K562 (cell line): ENCODE data around the gene PLCD1. TPM values are rescaled to one million over a fixed set of nuclear protein-coding genes. Genes with fewer than 3 reads are reported as not detected.

Source experiments
- ATAC-seq: fragments of 200-7000 bp; cut with Tn5 transposase; 3 replicates; pipeline ENCODE4 v1.9.1; 2020; ENCODE audit warnings: moderate library complexity
- BruUV-seq: library from RNA; stranded (reverse); fragments of 400-500 nt; replicated peaks from 2 replicates; lab custom pipeline; 2021; lab: Mats Ljungman, UMichigan
- CTCF ChIA-PET: fragments of 300-600 bp; formaldehyde crosslinking; extraction: SDS; loops from one replicate; lab custom pipeline; 2021; ENCODE audit warnings: low intra/inter-chr PET ratio; lab: Yijun Ruan, JAX
- POLR2A ChIA-PET: fragments of 300-600, 350-650 bp; sonication (Branson Sonifier 250); formaldehyde crosslinking; extraction: SDS; loops from one replicate; lab custom pipeline; 2021; ENCODE audit warnings: antibody characterized with exemption, inconsistent platforms; lab: Yijun Ruan, JAX
- DNase-seq, 4 experiments: peaks; one replicate each; pipeline versions ENCODE4 v3.0.0 to v3.0.0-alpha.2; 2011 to 2018; ENCODE audit warnings: low spot score in 3 of 4, mixed read lengths in 3 of 4; ENCODE audit errors: extremely low read depth in 1 of 4
- FAIRE-seq: peaks from 2 replicates; lab custom pipeline; 2011; peaks lifted over from hg19 to GRCh38; lab: Jason Lieb, UNC
- H2AFZ ChIP-seq: 2 replicates; pipeline ENCODE4 v1.6.0; 2011; ENCODE audit warnings: low read depth, low read length, control low read depth, inconsistent platforms
- H3K27ac ChIP-seq: fragments of 200-600 bp; 3 replicates; pipeline ENCODE4 v1.8.0; 2011; ENCODE audit warnings: low read depth, mild to moderate bottlenecking, control low read depth, inconsistent platforms, low read length, moderate library complexity, mixed read lengths; ENCODE audit errors: extremely low read depth
- H3K27me3 ChIP-seq, 2 experiments: fragments of 300-600 bp in 1 of 2; 2 replicates in 1 of 2; 3 replicates in 1 of 2; pipeline versions ENCODE4 v1.6.0 to v1.8.0; 2011; ENCODE audit warnings: inconsistent platforms in 2 of 2, low read length in 2 of 2, mild to moderate bottlenecking in 1 of 2, mixed read lengths in 1 of 2, moderate library complexity in 1 of 2; ENCODE audit not compliant: control insufficient read depth in 2 of 2, insufficient read depth in 2 of 2
- H3K36me3 ChIP-seq: fragments of 300-600 bp; 3 replicates; pipeline ENCODE4 v1.8.0; 2011; ENCODE audit warnings: mild to moderate bottlenecking, low read length, inconsistent platforms; ENCODE audit not compliant: control insufficient read depth, insufficient read depth
- H3K4me1 ChIP-seq, 2 experiments: fragments of 200-600 bp in 1 of 2; replicated peaks in 1 of 2; 2 replicates in 1 of 2; 3 replicates in 1 of 2; pipeline versions ENCODE4 v1.5.1 to v1.8.0; 2011; ENCODE audit warnings: inconsistent platforms in 2 of 2, low read length in 2 of 2, mild to moderate bottlenecking in 1 of 2, mixed read lengths in 1 of 2, moderate library complexity in 1 of 2; ENCODE audit not compliant: control insufficient read depth in 2 of 2, insufficient read depth in 2 of 2
- H3K4me2 ChIP-seq: 2 replicates; pipeline ENCODE4 v1.6.1; 2011; ENCODE audit warnings: low read length, control low read depth, inconsistent platforms, mixed read lengths; ENCODE audit not compliant: insufficient read depth
- H3K4me3 ChIP-seq: fragments of 200-600 bp; sonication (generic), shearing (Covaris generic); 2 replicates; pipeline ENCODE4 v1.5.1; 2016; ENCODE audit warnings: control low read depth, inconsistent platforms
- H3K79me2 ChIP-seq: fragments of 200-600 bp; 3 replicates; pipeline ENCODE4 v1.8.0; 2011; ENCODE audit warnings: low read length, inconsistent platforms; ENCODE audit not compliant: control insufficient read depth, insufficient read depth
- H3K9ac ChIP-seq, 2 experiments: 2 replicates each; pipeline versions ENCODE4 v1.6.0 to v1.6.1; 2011; ENCODE audit warnings: low read depth in 2 of 2, low read length in 2 of 2, control low read depth in 1 of 2, inconsistent platforms in 1 of 2, mild to moderate bottlenecking in 1 of 2, mixed read lengths in 1 of 2; ENCODE audit not compliant: insufficient read depth in 1 of 2
- H3K9me1 ChIP-seq: one replicate; pipeline ENCODE4 v1.6.0; 2011; ENCODE audit warnings: inconsistent platforms, mild to moderate bottlenecking, low read length, moderate library complexity; ENCODE audit not compliant: control insufficient read depth, insufficient read depth
- H3K9me3 ChIP-seq: replicated peaks from 2 replicates; pipeline ENCODE4 v1.5.1; 2011; ENCODE audit warnings: low read depth, low read length, inconsistent platforms; ENCODE audit not compliant: control insufficient read depth, insufficient read depth
- H4K20me1 ChIP-seq: replicated peaks from 2 replicates; pipeline ENCODE4 v1.6.1; 2011; ENCODE audit warnings: low read length, inconsistent platforms, mixed read lengths; ENCODE audit not compliant: control insufficient read depth, insufficient read depth
- JUN ChIP-seq, 2 experiments: sonication (generic) in 1 of 2; formaldehyde crosslinking in 1 of 2; IDR thresholded peaks; 2 replicates each; pipeline versions ENCODE4 v1.6.1 to v1.8.0; 2012 to 2022; ENCODE audit warnings: borderline replicate concordance in 2 of 2, mild to moderate bottlenecking in 2 of 2, improper control_type of control experiment in 1 of 2, low read depth in 1 of 2, low read length in 1 of 2, missing genetic modification reagents in 1 of 2
- KDM5B ChIP-seq: fragments of 200-600 bp; sonication (generic); IDR thresholded peaks from 2 replicates; pipeline ENCODE4 v1.6.1; 2012; ENCODE audit warnings: low read depth, mild to moderate bottlenecking, moderate library complexity, low read length, control low read depth, inconsistent platforms; ENCODE audit not compliant: insufficient replicate concordance
- MAZ ChIP-seq, 2 experiments: fragments of 450-650 bp in 1 of 2; sonication (generic) in 1 of 2; formaldehyde crosslinking; IDR thresholded peaks in 1 of 2; conservative IDR thresholded peaks in 1 of 2; 2 replicates each; pipeline versions ENCODE4 v1.4.0 to v1.5.0; 2020; ENCODE audit warnings: mild to moderate bottlenecking in 1 of 2, missing genetic modification reagents in 1 of 2
- NEUROD1 ChIP-seq: fragments of 150-350 bp; IDR thresholded peaks from 2 replicates; pipeline ENCODE4 v1.6.1; 2014; ENCODE audit warnings: borderline replicate concordance, low read length, low read depth; ENCODE audit not compliant: partially characterized antibody
- PRPF4 ChIP-seq: fragments of 200-400 bp; formaldehyde crosslinking; IDR thresholded peaks from one replicate; pipeline ENCODE4 v1.6.1; 2017; ENCODE audit warnings: low read length, low read depth, mild to moderate bottlenecking; ENCODE audit not compliant: insufficient read depth, poor library complexity, severe bottlenecking
- PTBP1 ChIP-seq: fragments of 200-400 bp; formaldehyde crosslinking; IDR thresholded peaks from 2 replicates; pipeline ENCODE4 v1.6.1; 2017; ENCODE audit warnings: low read depth, low read length
- RFX5 ChIP-seq: IDR thresholded peaks from 2 replicates; pipeline ENCODE4 v1.6.1; 2011; ENCODE audit warnings: low read depth, mild to moderate bottlenecking, improper control_type of control experiment, low read length
- SIN3A ChIP-seq, 2 experiments: fragments of 150-350 bp in 1 of 2; IDR thresholded peaks; 2 replicates each; pipeline ENCODE4 v1.6.1; 2011 to 2016; ENCODE audit warnings: borderline replicate concordance in 2 of 2, low read depth in 2 of 2, low read length in 2 of 2, mild to moderate bottlenecking in 2 of 2, moderate library complexity in 2 of 2; ENCODE audit not compliant: control insufficient read depth in 1 of 2
- STAG1 ChIP-seq: sonication (generic); formaldehyde crosslinking; IDR thresholded peaks from 2 replicates; pipeline ENCODE4 v1.5.0; 2020; ENCODE audit warnings: missing genetic modification reagents, borderline replicate concordance
- TAF15 ChIP-seq: fragments of 200-400 bp; formaldehyde crosslinking; IDR thresholded peaks from 2 replicates; pipeline ENCODE4 v1.6.1; 2017; ENCODE audit warnings: mild to moderate bottlenecking, low read depth, low read length, moderate library complexity
- TAF9B ChIP-seq: fragments of 450-650 bp; IDR thresholded peaks from 2 replicates; pipeline ENCODE4 v1.6.1; 2018; ENCODE audit warnings: mild to moderate bottlenecking; ENCODE audit not compliant: partially characterized antibody
- ZNF766 ChIP-seq: fragments of 200-800 bp; sonication (Bioruptor generic); conservative IDR thresholded peaks from 2 replicates; pipeline ENCODE4 v1.6.1; 2016; ENCODE audit warnings: missing genetic modification characterization, missing compliant biosample characterization
- WGBS: fragments of 100-300 bp; shearing (Covaris generic); methylation state at CpG from one replicate; pipeline ENCODE4 v1.1.6; 2016; ENCODE audit warnings: low coverage, mixed read lengths; ENCODE audit not compliant: insufficient coverage; ENCODE audit errors: missing lambda C conversion rate; 5-methylcytosine and 5-hydroxymethylcytosine counted together
- in situ Hi-C: fragments of 300-500 bp; cut with MboI; formaldehyde crosslinking; loops from 4 replicates; pipeline ENCODE4 v1.15.0; 2018; ENCODE audit warnings: inconsistent platforms, mixed read lengths
- intact Hi-C: fragments of 100-400 bp; cut with micrococcal nuclease; formaldehyde crosslinking; loops from 2 replicates; pipeline ENCODE4 v1.14.2; 2022
- polyA plus RNA-seq, 8 experiments: library from polyadenylated mRNA; depleted of rRNA in 4 of 8; stranded (reverse) in 5 of 8; unstranded in 3 of 8; fragments of >200 nt; fragmentation: Nextera tagmentation in 2 of 8; fragmentation: Illumina TruSeq in 1 of 8; extraction: Ambion mirVana in 2 of 8; extraction: Trizol in 1 of 8; gene quantifications; 2 replicates each; pipeline versions ENCODE4 v1.2.1 to v1.2.3, GENCODE V29; 2011 to 2014; ENCODE audit warnings: inconsistent platforms in 1 of 8, missing spikeins in 1 of 8
- total RNA-seq, 7 experiments: library from RNA; depleted of rRNA in 6 of 7; stranded (reverse); fragments of >200 nt in 6 of 7; fragmentation: Illumina TruSeq in 2 of 7; extraction: Trizol in 2 of 7; gene quantifications; 2 replicates each; pipeline versions ENCODE4 v1.2.1 to v1.2.3, GENCODE V29; 2011 to 2021; ENCODE audit warnings: low replicate concordance in 1 of 7
- TF ChIP-seq, protein P1 (sequence below): sonication (generic); formaldehyde crosslinking; IDR thresholded peaks from 2 replicates; pipeline ENCODE4 v1.8.0; 2022; ENCODE audit warnings: mild to moderate bottlenecking, missing genetic modification reagents
- TF ChIP-seq, protein P2 (sequence below): sonication (generic); formaldehyde crosslinking; IDR thresholded peaks from 2 replicates; pipeline ENCODE4 v1.8.0; 2022; ENCODE audit warnings: mild to moderate bottlenecking, missing genetic modification reagents, borderline replicate concordance

PLCD1 gene
- total and polyA plus RNA-seq, 9 of the 15 experiments (the other 6 are each of a cell fraction or from before 2014, with no cell fraction given), result 5.4 to 209 (median 116) TPM

DNA sequence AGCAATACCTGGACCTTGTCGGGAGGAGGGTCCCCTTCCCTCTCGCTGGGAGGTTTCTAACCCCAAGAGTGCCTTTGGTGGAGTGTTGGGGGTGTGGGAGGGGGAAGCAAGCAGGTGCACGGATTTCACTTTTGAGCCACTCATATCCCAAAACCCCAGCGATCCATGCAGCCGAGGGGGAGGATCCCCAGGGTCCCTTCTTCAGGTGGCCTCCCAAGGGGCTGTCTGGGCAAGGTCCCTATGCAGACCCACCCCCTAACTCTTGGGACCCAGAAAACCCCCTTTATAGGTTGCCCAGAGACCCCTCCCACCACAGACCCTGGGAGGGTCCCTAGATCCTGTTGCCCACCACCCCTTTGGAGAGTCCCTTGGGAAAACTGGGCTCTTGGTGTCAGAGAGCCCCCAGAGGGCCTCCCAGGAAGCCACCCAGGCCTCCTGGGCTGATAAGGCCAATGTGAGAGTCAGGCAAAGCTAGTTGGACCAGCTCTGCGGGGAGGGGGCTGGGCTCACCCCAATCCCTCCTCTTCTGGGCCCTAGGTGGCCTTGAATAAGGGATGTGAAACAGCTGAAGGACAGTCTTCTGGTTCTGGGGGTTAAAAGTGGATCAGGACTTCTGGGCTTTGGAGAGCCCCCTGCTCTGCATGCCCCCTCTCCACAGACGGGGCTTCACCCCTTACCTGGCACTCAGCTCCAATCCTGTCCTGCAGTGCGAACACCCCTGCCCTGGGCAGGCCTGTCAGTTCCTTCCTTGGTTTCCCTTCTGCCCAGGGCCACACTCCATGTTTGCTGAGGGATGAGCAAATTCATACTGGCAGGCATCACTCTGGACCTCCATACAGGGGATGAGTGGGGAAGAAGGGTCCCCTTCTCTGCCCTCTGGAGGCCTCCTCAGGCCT, 932 bp upstream of the PLCD1 start:
- no peaks in the 10 kb centered on the region for H3K79me2 ChIP-seq
- no TSS peak for BruUV-seq
- ATAC-seq, result peak; percentile 51
- CTCF ChIA-PET, result no interaction called here
- H3K4me1 ChIP-seq, result peaks cover 13 to 27% of the 10 kb centered on the region in 2 experiments
- H3K4me2 ChIP-seq, result peak overlapping the region; percentile 16; the same call in 1 of the 2 replicates
- no peaks in the 10 kb centered on the region for H3K9me1 ChIP-seq
- no peaks in the 10 kb centered on the region for H3K36me3 ChIP-seq
- H2AFZ ChIP-seq, result 0 out of 2 replicates have a peak overlapping the region, but pooled peaks have one; percentile 41
- WGBS, result 7% methylated on average over 6 of the region's 8 CpGs
- H3K27me3 ChIP-seq, result peaks cover 0 to 33% of the 10 kb centered on the region in 2 experiments; a peak in 2 of 5 replicates
- in situ Hi-C loops, result no loop called here
- no peak overlapping the region for H3K27ac ChIP-seq
- 0 out of 2 replicates have a peak, but pooled peaks cover 6% of the 10 kb centered on the region for H4K20me1 ChIP-seq
- peak overlapping the region in 1 of 2 experiments; percentile 54; a peak in 1 of 4 replicates for H3K9ac ChIP-seq
- POLR2A ChIA-PET, result no interaction called here
- intact Hi-C loops, result no loop called here
- no peaks in the 10 kb centered on the region for H3K9me3 ChIP-seq
- H3K4me3 ChIP-seq, result no peak overlapping the region
- peak in 1 of 4 experiments; percentile 50 for DNase-seq
- no peak for FAIRE-seq
- no peak for TF ChIP-seq TAF15
- no peak for TF ChIP-seq JUN (IDR thresholded peaks at IDR 0.05; ENCODE audit: borderline replicate concordance, low read depth, low read length)
- no peak for TF ChIP-seq JUN (CRISPR knock-in tag; IDR thresholded peaks at IDR 0.05; ENCODE audit: borderline replicate concordance)
- no peak for TF ChIP-seq TAF9B
- no peak for TF ChIP-seq PRPF4
- no peak for TF ChIP-seq RFX5
- TF ChIP-seq KDM5B, result peak; percentile 9
- TF ChIP-seq, protein P1, sequence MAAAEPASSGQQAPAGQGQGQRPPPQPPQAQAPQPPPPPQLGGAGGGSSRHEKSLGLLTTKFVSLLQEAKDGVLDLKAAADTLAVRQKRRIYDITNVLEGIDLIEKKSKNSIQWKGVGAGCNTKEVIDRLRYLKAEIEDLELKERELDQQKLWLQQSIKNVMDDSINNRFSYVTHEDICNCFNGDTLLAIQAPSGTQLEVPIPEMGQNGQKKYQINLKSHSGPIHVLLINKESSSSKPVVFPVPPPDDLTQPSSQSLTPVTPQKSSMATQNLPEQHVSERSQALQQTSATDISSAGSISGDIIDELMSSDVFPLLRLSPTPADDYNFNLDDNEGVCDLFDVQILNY (CRISPR knock-in tag), result no peak
- no peak for TF ChIP-seq ZNF766 (CRISPR knock-in tag)
- no peak for TF ChIP-seq NEUROD1
- TF ChIP-seq MAZ (CRISPR knock-in tag; conservative IDR thresholded peaks at IDR 0.05 in 1 of 2, IDR thresholded peaks at IDR 0.05 in 1 of 2), result no peak; a peak in 1 of 4 replicates
- TF ChIP-seq, protein P2, sequence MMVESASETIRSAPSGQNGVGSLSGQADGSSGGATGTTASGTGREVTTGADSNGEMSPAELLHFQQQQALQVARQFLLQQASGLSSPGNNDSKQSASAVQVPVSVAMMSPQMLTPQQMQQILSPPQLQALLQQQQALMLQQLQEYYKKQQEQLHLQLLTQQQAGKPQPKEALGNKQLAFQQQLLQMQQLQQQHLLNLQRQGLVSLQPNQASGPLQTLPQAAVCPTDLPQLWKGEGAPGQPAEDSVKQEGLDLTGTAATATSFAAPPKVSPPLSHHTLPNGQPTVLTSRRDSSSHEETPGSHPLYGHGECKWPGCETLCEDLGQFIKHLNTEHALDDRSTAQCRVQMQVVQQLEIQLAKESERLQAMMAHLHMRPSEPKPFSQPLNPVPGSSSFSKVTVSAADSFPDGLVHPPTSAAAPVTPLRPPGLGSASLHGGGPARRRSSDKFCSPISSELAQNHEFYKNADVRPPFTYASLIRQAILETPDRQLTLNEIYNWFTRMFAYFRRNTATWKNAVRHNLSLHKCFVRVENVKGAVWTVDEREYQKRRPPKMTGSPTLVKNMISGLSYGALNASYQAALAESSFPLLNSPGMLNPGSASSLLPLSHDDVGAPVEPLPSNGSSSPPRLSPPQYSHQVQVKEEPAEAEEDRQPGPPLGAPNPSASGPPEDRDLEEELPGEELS, result no peak
- TF ChIP-seq PTBP1, result 0 out of 2 replicates have a peak, but pooled peaks have one; percentile 13
- no peak for TF ChIP-seq STAG1 (CRISPR knock-in tag)
- TF ChIP-seq SIN3A (IDR thresholded peaks at IDR 0.05; ENCODE audit: borderline replicate concordance in 2 of 2, control insufficient read depth in 1 of 2, low read depth in 2 of 2, low read length in 2 of 2), result no peak
